ENCODE measurements around the gene THBS3.

THBS3 gene

DNA sequence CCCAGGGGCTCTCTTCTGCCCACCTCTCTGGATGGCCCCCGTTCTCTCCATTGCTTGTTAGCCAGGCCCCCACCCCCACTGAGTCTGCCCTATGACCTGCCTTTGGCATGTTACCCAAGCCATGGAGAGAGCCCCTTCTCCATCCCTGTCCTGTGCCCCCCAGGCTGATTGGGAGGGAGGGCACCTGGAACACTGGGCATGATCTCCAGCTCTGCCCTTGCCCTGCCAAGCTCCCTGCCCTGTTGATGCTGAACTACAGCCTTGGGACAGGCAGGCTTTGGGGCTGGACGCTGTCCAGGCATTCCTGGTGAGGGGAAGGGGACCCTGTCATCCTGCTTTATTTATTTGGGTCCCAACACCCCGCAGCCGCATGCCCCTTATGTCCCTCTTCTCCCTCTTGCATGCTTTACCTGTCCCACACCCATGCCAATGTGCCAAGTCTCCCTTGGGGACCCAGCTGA, 23.3 kb downstream of the THBS3 start:
- ChIA-PET CTCF (interaction anchor here (0.6 to 2.0 kb wide), 3 partner anchors 8 to 23 kb away, joined by 3 to 6 read pairs (median 5); partner anchors contain the start of gene THBS3), POLR2A (no interaction called here)
- Histone ChIP-seq H3K27me3 (replicated peaks in 2 of 5; ENCODE audit: control insufficient read depth in 4 of 5, insufficient read depth in 5 of 5, low read length in 4 of 5) (no peaks in the 10 kb centered on the region), H3K27ac (ENCODE audit: insufficient read depth in 1 of 2, low read depth in 1 of 2, low read length in 2 of 2, poor library complexity in 1 of 2, severe bottlenecking in 2 of 2) (no peak overlapping the region), H3K9me3 (ENCODE audit: control extremely low read depth in 1 of 5, control insufficient read depth in 4 of 5, insufficient read depth in 2 of 5, low read depth in 1 of 5, low read length in 4 of 5) (no peaks in the 10 kb centered on the region), H3K4me1 (ENCODE audit: control extremely low read depth in 1 of 4, control insufficient read depth in 4 of 4, insufficient read depth in 4 of 4, low read length in 3 of 4) (peaks cover 0 to 5% (median 0%) of the 10 kb centered on the region in 4 experiments), H3K4me3 (ENCODE audit: control insufficient read depth in 1 of 7, extremely low read depth in 1 of 7, insufficient read depth in 4 of 7, low read depth in 2 of 7, low read length in 6 of 7) (no peak overlapping the region), H3K36me3 (ENCODE audit: control insufficient read depth in 4 of 4, insufficient read depth in 4 of 4, low read length in 3 of 4) (peaks cover 4 to 40% (median 5%) of the 10 kb centered on the region in 4 experiments)
- no peak for DNase-seq
- whole genome bisulfite sequencing (ENCODE audit: insufficient coverage) = 94% methylated on average over 3 of the region's 4 CpGs

GRCh38 chr1:155183775-155184221, 23.9 kb downstream of the THBS3 start:
- no peak overlapping the region for H3K4me3 ChIP-seq (ENCODE audit: control insufficient read depth in 1 of 7, extremely low read depth in 1 of 7, insufficient read depth in 4 of 7, low read depth in 2 of 7, low read length in 6 of 7)
- H3K27me3 ChIP-seq (replicated peaks in 2 of 5; ENCODE audit: control insufficient read depth in 4 of 5, insufficient read depth in 5 of 5, low read length in 4 of 5) = no peaks in the 10 kb centered on the region
- WGBS (ENCODE audit: insufficient coverage) = 95% methylated on average over 14 of the region's 20 CpGs
- peaks cover 0 to 7% (median 0%) of the 10 kb centered on the region in 4 experiments for H3K4me1 ChIP-seq (ENCODE audit: control extremely low read depth in 1 of 4, control insufficient read depth in 4 of 4, insufficient read depth in 4 of 4, low read length in 3 of 4)
- peaks cover 4 to 46% (median 8%) of the 10 kb centered on the region in 4 experiments for H3K36me3 ChIP-seq (ENCODE audit: control insufficient read depth in 4 of 4, insufficient read depth in 4 of 4, low read length in 3 of 4)
- ChIA-PET POLR2A (no interaction called here), CTCF (interaction anchor here (0.6 to 2.0 kb wide), 3 partner anchors 8 to 23 kb away, joined by 3 to 6 read pairs (median 5); partner anchors contain the start of gene THBS3)
- H3K27ac ChIP-seq (ENCODE audit: insufficient read depth in 1 of 2, low read depth in 1 of 2, low read length in 2 of 2, poor library complexity in 1 of 2, severe bottlenecking in 2 of 2) = no peak overlapping the region
- no peaks in the 10 kb centered on the region for H3K9me3 ChIP-seq (ENCODE audit: control extremely low read depth in 1 of 5, control insufficient read depth in 4 of 5, insufficient read depth in 2 of 5, low read depth in 1 of 5, low read length in 4 of 5)
- DNase-seq = no peak

DNA sequence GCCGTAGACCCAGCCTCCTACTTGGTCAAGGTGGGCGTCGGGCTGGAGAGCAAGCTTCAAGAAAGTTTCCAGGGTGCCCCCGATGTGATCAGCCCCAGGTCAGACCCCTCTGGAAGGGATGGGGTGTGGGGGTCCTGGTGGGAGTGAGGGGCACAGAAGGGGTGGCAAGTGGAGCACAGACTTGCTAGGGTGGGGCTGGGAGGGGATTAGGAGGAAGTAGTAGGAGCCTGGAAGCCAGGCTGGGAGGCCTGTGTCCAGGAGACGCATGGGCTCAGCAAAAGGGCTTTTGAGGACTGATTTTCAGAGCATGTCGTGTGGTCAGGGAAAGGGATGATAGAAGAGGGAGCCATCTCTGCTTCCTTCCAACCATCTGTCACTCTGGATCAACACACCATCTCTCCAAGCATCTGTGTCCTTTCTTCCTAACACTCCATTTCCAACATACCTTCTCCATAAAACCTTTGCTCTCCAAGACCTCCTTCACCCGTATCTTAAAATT, 25.6 kb downstream of the THBS3 start:
- Histone ChIP-seq H3K9me3 (ENCODE audit: control extremely low read depth in 1 of 5, control insufficient read depth in 4 of 5, insufficient read depth in 2 of 5, low read depth in 1 of 5, low read length in 4 of 5) (no peaks in the 10 kb centered on the region), H3K4me1 (ENCODE audit: control extremely low read depth in 1 of 4, control insufficient read depth in 4 of 4, insufficient read depth in 4 of 4, low read length in 3 of 4) (peaks cover 0 to 9% (median under 1%) of the 10 kb centered on the region in 4 experiments), H3K4me3 (ENCODE audit: control insufficient read depth in 1 of 7, extremely low read depth in 1 of 7, insufficient read depth in 4 of 7, low read depth in 2 of 7, low read length in 6 of 7) (no peak overlapping the region), H3K36me3 (ENCODE audit: control insufficient read depth in 4 of 4, insufficient read depth in 4 of 4, low read length in 3 of 4) (peaks cover 7 to 63% (median 19%) of the 10 kb centered on the region in 4 experiments), H3K27me3 (replicated peaks in 2 of 5; ENCODE audit: control insufficient read depth in 4 of 5, insufficient read depth in 5 of 5, low read length in 4 of 5) (no peaks in the 10 kb centered on the region), H3K27ac (ENCODE audit: insufficient read depth in 1 of 2, low read depth in 1 of 2, low read length in 2 of 2, poor library complexity in 1 of 2, severe bottlenecking in 2 of 2) (no peak overlapping the region)
- WGBS (ENCODE audit: insufficient coverage) = 100% methylated on average over 5 of the region's 7 CpGs
- CTCF ChIA-PET = no interaction called here
- POLR2A ChIA-PET = no interaction called here
- no peak for DNase-seq

GRCh38 chr1:155181371-155182051, 26.2 kb downstream of the THBS3 start:
- Histone ChIP-seq H3K36me3 (ENCODE audit: control insufficient read depth in 4 of 4, insufficient read depth in 4 of 4, low read length in 3 of 4) (peaks cover 7 to 67% (median 20%) of the 10 kb centered on the region in 4 experiments), H3K27ac (ENCODE audit: insufficient read depth in 1 of 2, low read depth in 1 of 2, low read length in 2 of 2, poor library complexity in 1 of 2, severe bottlenecking in 2 of 2) (no peak overlapping the region), H3K9me3 (ENCODE audit: control extremely low read depth in 1 of 5, control insufficient read depth in 4 of 5, insufficient read depth in 2 of 5, low read depth in 1 of 5, low read length in 4 of 5) (no peaks in the 10 kb centered on the region), H3K4me1 (ENCODE audit: control extremely low read depth in 1 of 4, control insufficient read depth in 4 of 4, insufficient read depth in 4 of 4, low read length in 3 of 4) (peaks cover 0 to 9% (median 6%) of the 10 kb centered on the region in 4 experiments), H3K4me3 (ENCODE audit: control insufficient read depth in 1 of 7, extremely low read depth in 1 of 7, insufficient read depth in 4 of 7, low read depth in 2 of 7, low read length in 6 of 7) (no peak overlapping the region), H3K27me3 (replicated peaks in 2 of 5; ENCODE audit: control insufficient read depth in 4 of 5, insufficient read depth in 5 of 5, low read length in 4 of 5) (no peaks in the 10 kb centered on the region)
- ChIA-PET CTCF (interaction anchor here (9.5 kb wide), 1 partner anchor 13 kb away, joined by 130 read pairs; no protein-coding TSS in a partner anchor), POLR2A (no interaction called here)
- over 99% methylated on average over 17 of the region's 18 CpGs for whole genome bisulfite sequencing (ENCODE audit: insufficient coverage)
- DNase-seq = no peak

- Histone ChIP-seq H3K27ac (ENCODE audit: insufficient read depth in 1 of 2, low read depth in 1 of 2, low read length in 2 of 2, poor library complexity in 1 of 2, severe bottlenecking in 2 of 2) (no peak overlapping the region), H3K4me1 (ENCODE audit: control extremely low read depth in 1 of 4, control insufficient read depth in 4 of 4, insufficient read depth in 4 of 4, low read length in 3 of 4) (peaks cover 0 to 28% (median 19%) of the 10 kb centered on the region in 4 experiments), H3K36me3 (ENCODE audit: control insufficient read depth in 4 of 4, insufficient read depth in 4 of 4, low read length in 3 of 4) (peaks cover 7 to 63% (median 19%) of the 10 kb centered on the region in 4 experiments), H3K9me3 (ENCODE audit: control extremely low read depth in 1 of 5, control insufficient read depth in 4 of 5, insufficient read depth in 2 of 5, low read depth in 1 of 5, low read length in 4 of 5) (no peaks in the 10 kb centered on the region), H3K4me3 (ENCODE audit: control insufficient read depth in 1 of 7, extremely low read depth in 1 of 7, insufficient read depth in 4 of 7, low read depth in 2 of 7, low read length in 6 of 7) (no peak overlapping the region), H3K27me3 (replicated peaks in 2 of 5; ENCODE audit: control insufficient read depth in 4 of 5, insufficient read depth in 5 of 5, low read length in 4 of 5) (no peaks in the 10 kb centered on the region)
- 96% methylated on average over 25 of the region's 31 CpGs for WGBS (ENCODE audit: insufficient coverage)
- no peak for DNase-seq
- POLR2A ChIA-PET = no interaction called here
- CTCF ChIA-PET = interaction anchor here (0.9 to 9.5 kb wide), 5 partner anchors 10 to 91 kb away, joined by 3 to 130 read pairs (median 4); no protein-coding TSS in a partner anchor
Observed at GRCh38 chr1:155179112-155180031, 28.3 kb downstream of the THBS3 start.

- no peak for DNase-seq
- no peak overlapping the region for H3K4me3 ChIP-seq (ENCODE audit: control insufficient read depth in 1 of 7, extremely low read depth in 1 of 7, insufficient read depth in 4 of 7, low read depth in 2 of 7, low read length in 6 of 7)
- H3K9me3 ChIP-seq (ENCODE audit: control extremely low read depth in 1 of 5, control insufficient read depth in 4 of 5, insufficient read depth in 2 of 5, low read depth in 1 of 5, low read length in 4 of 5) = no peaks in the 10 kb centered on the region
- peaks cover 7 to 58% (median 19%) of the 10 kb centered on the region in 4 experiments for H3K36me3 ChIP-seq (ENCODE audit: control insufficient read depth in 4 of 4, insufficient read depth in 4 of 4, low read length in 3 of 4)
- H3K27me3 ChIP-seq (replicated peaks in 2 of 5; ENCODE audit: control insufficient read depth in 4 of 5, insufficient read depth in 5 of 5, low read length in 4 of 5) = no peaks in the 10 kb centered on the region
- WGBS (ENCODE audit: insufficient coverage) = 92% methylated on average over 27 of the region's 30 CpGs
- H3K27ac ChIP-seq (ENCODE audit: insufficient read depth in 1 of 2, low read depth in 1 of 2, low read length in 2 of 2, poor library complexity in 1 of 2, severe bottlenecking in 2 of 2) = no peak overlapping the region
- peaks cover 0 to 36% (median 26%) of the 10 kb centered on the region in 4 experiments for H3K4me1 ChIP-seq (ENCODE audit: control extremely low read depth in 1 of 4, control insufficient read depth in 4 of 4, insufficient read depth in 4 of 4, low read length in 3 of 4)
- ChIA-PET POLR2A (no interaction called here), CTCF (interaction anchor here (0.9 to 9.5 kb wide), 7 partner anchors 9 to 413 kb away, joined by 3 to 130 read pairs (median 5); partner anchors contain the start of genes MTX1 and THBS3)
Observed at GRCh38 chr1:155178441-155179111, 29.1 kb downstream of the THBS3 start.
